Psoas muscle (tissue), 8 donors: ENCODE results near the gene ABCG2. TPM values are rescaled to one million over a fixed set of nuclear protein-coding genes. Genes with fewer than 3 reads are reported as not detected.
"Not testable (repeated sequence)": the region's sequence is repeated elsewhere in the genome, so short reads cannot be mapped to it uniquely, and the experiment has no call there.

ENCODE experiments used
- ATAC-seq, 4 donors: fragments of 200-7000 bp; cut with Tn5 transposase; one replicate each; pipeline ENCODE4 v1.9.1; 2020; ENCODE audit warnings: moderate library complexity in 3 of 4, mild to moderate bottlenecking in 2 of 4
- DNase-seq, 2 donors: peaks; one replicate each; pipeline ENCODE4 v3.0.0-alpha.2; 2020
- H3K27ac ChIP-seq: fragments of 200-600 bp; one replicate; pipeline ENCODE4 v1.8.0; 2022
- H3K27me3 ChIP-seq, 3 donors: fragments of 200-600 bp in 1 of 3; one replicate each; pipeline versions ENCODE4 v1.6.1 to v1.8.0; 2013 to 2022; ENCODE audit warnings: low read length in 2 of 3, mild to moderate bottlenecking in 2 of 3, moderate library complexity in 1 of 3; ENCODE audit not compliant: insufficient read depth in 3 of 3
- H3K36me3 ChIP-seq, 2 donors: fragments of 200-600 bp in 1 of 2; one replicate each; pipeline versions ENCODE4 v1.6.1 to v1.8.0; 2013 to 2022; ENCODE audit warnings: low read depth in 1 of 2, mild to moderate bottlenecking in 1 of 2, moderate library complexity in 1 of 2; ENCODE audit not compliant: insufficient read depth in 1 of 2
- H3K4me1 ChIP-seq: fragments of 200-600 bp; one replicate; pipeline ENCODE4 v1.8.0; 2022
- H3K4me3 ChIP-seq: fragments of 200-600 bp; one replicate; pipeline ENCODE4 v1.8.0; 2022; ENCODE audit warnings: mild to moderate bottlenecking
- H3K9me3 ChIP-seq: fragments of 200-600 bp; one replicate; pipeline ENCODE4 v1.8.0; 2022
- CTCF ChIP-seq: fragments of 200-600 bp; IDR thresholded peaks from one replicate; pipeline ENCODE4 v1.8.0; 2022; ENCODE audit warnings: antibody characterized with exemption
- WGBS, 3 donors: extraction: QIAGEN DNeasy Blood & Tissue Kit; methylation state at CpG; one replicate each; pipeline versions ENCODE4 v1.1.6 to v1.1.7; 2013; 5-methylcytosine and 5-hydroxymethylcytosine counted together
- intact Hi-C, 2 donors: fragments of 100-400 bp; cut with DNase I; formaldehyde crosslinking; loops; one replicate each; pipeline versions ENCODE4 v1.11.0 to v1.14.2; 2022
- polyA plus RNA-seq, 3 donors: library from polyadenylated mRNA; stranded (reverse); fragments of 200-250 nt; gene quantifications; one replicate each; pipeline ENCODE4 v1.2.3, GENCODE V29; 2013
- total RNA-seq, 4 donors: library from RNA; stranded (reverse); fragmentation: NEBNext Ultra II Directional in 2 of 4; extraction: Animal tissue kit (Norgen Biotek cat#: 25700) in 2 of 4; gene quantifications; one replicate each; pipeline versions ENCODE4 v1.2.1 to v1.2.4, GENCODE V29; 2021 to 2023
- donor health status: healthy with polysubstance abuse.
- donor health status: DM: no; HTN: no; CAD: no; lungs with moderate emphysema.
- donor health status: Bipolar disorder and iron deficiency.
- donor health status: healthy.
- donor health status: DM: yes; HTN: yes; CAD: no.
- donor health status: DM: no; HTN: no; CAD: no.
- donor health status: DM: no; HTN: no; CAD: no.
- donor health status: DM: yes; HTN: yes; CAD: no.

The ABCG2 gene
- total and polyA plus RNA-seq, 7 donors, result 0.09 to 1.8 (median 0.19) TPM

GRCh38 chr4:88163336-88163735 lies 4.9 kb upstream of the ABCG2 start:
- no peak for ATAC-seq
- no peaks in the 10 kb centered on the region for H3K4me1 ChIP-seq
- intact Hi-C loops, result no loop called here

GRCh38 chr4:88162626-88163025 lies 4.2 kb upstream of the ABCG2 start:
- DNase-seq (no peak), ATAC-seq (no peak)
- no peaks in the 10 kb centered on the region for H3K4me1 ChIP-seq
- H3K4me3 ChIP-seq, result no peak overlapping the region
- intact Hi-C loops, result no loop called here
- H3K36me3 ChIP-seq, result no peaks in the 10 kb centered on the region
- peaks cover 0 to 6% (median 0%) of the 10 kb centered on the region in 3 donors for H3K27me3 ChIP-seq
- H3K9me3 ChIP-seq, result no peaks in the 10 kb centered on the region
- H3K27ac ChIP-seq, result no peak overlapping the region
- no peak for TF ChIP-seq CTCF

More at GRCh38 chr4:88163336-88163735, 4.9 kb upstream of the ABCG2 start:
- 43 to 47% (median 45%) methylated on average over 6 of the region's 6 CpGs for WGBS, 3 donors
- no peak for DNase-seq
- Histone ChIP-seq H3K4me3 (no peak overlapping the region), H3K36me3 (no peaks in the 10 kb centered on the region), H3K27me3 (peaks cover 0 to 6% (median 0%) of the 10 kb centered on the region in 3 donors), H3K9me3 (no peaks in the 10 kb centered on the region), H3K27ac (no peak overlapping the region)
- no peak for TF ChIP-seq CTCF

- peak in 2 of 4 donors; percentile 37 to 61 for ATAC-seq
- WGBS, 3 donors, result 26 to 31% (median 30%) methylated on average over 14 of the region's 14 CpGs
- intact Hi-C loops, result no loop called here
- no peaks in the 10 kb centered on the region for H3K4me1 ChIP-seq
- no peak for DNase-seq
- H3K4me3 ChIP-seq, result peak overlapping the region; percentile 69
- no peak overlapping the region for H3K27ac ChIP-seq
- no peaks in the 10 kb centered on the region for H3K36me3 ChIP-seq
- H3K27me3 ChIP-seq, result peaks cover 0 to 15% (median 0%) of the 10 kb centered on the region in 3 donors
- TF ChIP-seq CTCF, result no peak
- H3K9me3 ChIP-seq, result no peaks in the 10 kb centered on the region
Measured at GRCh38 chr4:88159229-88159725, 838 bp upstream of the ABCG2 start.

GRCh38 chr4:88158038-88158488 lies 376 bp downstream of the ABCG2 start:
- ATAC-seq (no peak), DNase-seq (no peak)
- Histone ChIP-seq H3K27ac (no peak overlapping the region), H3K27me3 (peaks cover 0 to 15% (median 0%) of the 10 kb centered on the region in 3 donors), H3K4me3 (peak overlapping the region; percentile 69), H3K36me3 (no peaks in the 10 kb centered on the region), H3K9me3 (no peaks in the 10 kb centered on the region), H3K4me1 (no peaks in the 10 kb centered on the region)
- intact Hi-C loops, result no loop called here
- 11 to 14% (median 14%) methylated on average over 12 of the region's 12 CpGs for WGBS, 3 donors
- TF ChIP-seq CTCF, result no peak

- DNase-seq, H3K36me3 ChIP-seq, ATAC-seq, H3K27ac ChIP-seq, H3K27me3 ChIP-seq, H3K9me3 ChIP-seq, H3K4me1 ChIP-seq, H3K4me3 ChIP-seq, intact Hi-C loops: not testable (repeated sequence)
- 84 to 90% (median 84%) methylated on average over 8 of the region's 8 CpGs for WGBS, 3 donors
Measured at GRCh38 chr4:88152331-88152730, 6.1 kb downstream of the ABCG2 start.
